SU-DHL-6 (cell line): ENCODE results near the gene FGF6.

Experiments
- H2AFZ ChIP-seq: fragments of 200-600 bp; sonication (generic); 2 replicates; pipeline ENCODE4 v1.6.1; 2014; ENCODE audit warnings: low read depth, mild to moderate bottlenecking, moderate library complexity, mixed read lengths, antibody characterized with exemption, low read length; ENCODE audit not compliant: severe bottlenecking
- H3F3A ChIP-seq: fragments of 200-600 bp; shearing (Covaris generic); 2 replicates; pipeline ENCODE4 v1.6.0; 2016; ENCODE audit warnings: antibody characterized with exemption, mild to moderate bottlenecking; ENCODE audit not compliant: insufficient read depth
- H3K27ac ChIP-seq: fragments of 200-600 bp; sonication (generic); 2 replicates; pipeline ENCODE4 v1.5.1; 2016; ENCODE audit warnings: low read depth, mild to moderate bottlenecking, low read length, moderate library complexity, mixed read lengths
- H3K27me3 ChIP-seq: fragments of 200-600 bp; sonication (generic), shearing (Covaris generic); 2 replicates; pipeline ENCODE4 v1.6.0; 2014; ENCODE audit warnings: mild to moderate bottlenecking, low read length
- H3K36me3 ChIP-seq: fragments of 200-600 bp; sonication (generic); 2 replicates; pipeline ENCODE4 v1.6.1; 2014; ENCODE audit warnings: mild to moderate bottlenecking, low read length, mixed read lengths
- H3K4me2 ChIP-seq: fragments of 300-600, 200-600 bp; shearing (Covaris generic), sonication (generic); 2 replicates; pipeline ENCODE4 v1.6.0; 2014; ENCODE audit warnings: low read length, low read depth, mild to moderate bottlenecking; ENCODE audit not compliant: poor library complexity, severe bottlenecking
- H3K4me3 ChIP-seq: fragments of 200-600 bp; sonication (generic); 2 replicates; pipeline ENCODE4 v1.5.1; 2014; ENCODE audit warnings: antibody characterized with exemption, low read length, mild to moderate bottlenecking, mixed read lengths; ENCODE audit not compliant: insufficient read depth, poor library complexity, severe bottlenecking
- H3K79me2 ChIP-seq: fragments of 200-600 bp; sonication (generic); 2 replicates; pipeline ENCODE4 v1.6.1; 2014; ENCODE audit warnings: mild to moderate bottlenecking, low read length, moderate library complexity; ENCODE audit not compliant: insufficient read depth
- H3K9ac ChIP-seq: fragments of 200-600 bp; sonication (generic); 2 replicates; pipeline ENCODE4 v1.7.0; 2014; ENCODE audit warnings: mild to moderate bottlenecking, low read length
- H3K9me2 ChIP-seq: fragments of 200-600 bp; sonication (generic); replicated peaks from 2 replicates; pipeline ENCODE4 v1.6.1; 2014; ENCODE audit warnings: low read length; ENCODE audit not compliant: insufficient read depth
- H3K9me3 ChIP-seq: fragments of 200-600 bp; sonication (generic); 2 replicates; pipeline ENCODE4 v1.6.1; 2014; ENCODE audit warnings: low read length, mixed read lengths; ENCODE audit not compliant: insufficient read depth
- H4K20me1 ChIP-seq: fragments of 200-600 bp; sonication (generic); 2 replicates; pipeline ENCODE4 v1.6.1; 2014; ENCODE audit warnings: low read depth, mild to moderate bottlenecking, antibody characterized with exemption, low read length, moderate library complexity, mixed read lengths
- EZH2phosphoT487 ChIP-seq: fragments of 200-600 bp; sonication (generic), shearing (Covaris generic); conservative IDR thresholded peaks from 2 replicates; pipeline ENCODE4 v1.6.1; 2018; ENCODE audit warnings: mild to moderate bottlenecking, antibody characterized with exemption, low read length, moderate library complexity, mixed read lengths
- TF ChIP-seq, protein P1 (sequence below): fragments of 200-600 bp; sonication (generic); IDR thresholded peaks from one replicate; pipeline ENCODE4 v1.5.1; 2017; ENCODE audit warnings: antibody characterized with exemption, mild to moderate bottlenecking, low read length, moderate library complexity; ENCODE audit not compliant: insufficient read depth, poor library complexity, severe bottlenecking

FGF6 gene

DNA sequence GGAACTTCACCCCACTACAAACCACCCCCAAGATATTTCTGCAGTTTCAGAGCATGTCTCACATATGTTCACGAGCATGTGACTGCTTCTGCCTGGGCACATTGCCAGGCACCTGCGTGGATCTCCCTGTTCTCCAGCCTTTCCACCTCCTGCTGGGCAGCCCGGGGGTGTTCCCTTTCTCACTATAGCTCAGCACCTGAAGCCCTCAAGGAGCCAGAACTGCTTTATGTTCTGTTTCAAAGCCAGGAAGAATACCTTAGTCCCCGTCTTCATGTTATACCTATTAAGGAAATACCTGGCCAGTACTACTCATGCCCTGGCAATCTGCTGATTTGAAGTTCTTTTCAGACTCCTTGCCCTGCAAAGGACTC, 4.2 kb upstream of the FGF6 start:
- H3K4me3 ChIP-seq: no peak overlapping the region
- no peak overlapping the region for H3K9ac ChIP-seq
- H2AFZ ChIP-seq: no peak overlapping the region
- H3K4me2 ChIP-seq: no peak overlapping the region
- H3K9me2 ChIP-seq: no peaks in the 10 kb centered on the region
- H3K36me3 ChIP-seq: no peaks in the 10 kb centered on the region
- H3K27ac ChIP-seq: no peak overlapping the region
- H3F3A ChIP-seq: no peaks in the 10 kb centered on the region
- TF ChIP-seq, protein P1, sequence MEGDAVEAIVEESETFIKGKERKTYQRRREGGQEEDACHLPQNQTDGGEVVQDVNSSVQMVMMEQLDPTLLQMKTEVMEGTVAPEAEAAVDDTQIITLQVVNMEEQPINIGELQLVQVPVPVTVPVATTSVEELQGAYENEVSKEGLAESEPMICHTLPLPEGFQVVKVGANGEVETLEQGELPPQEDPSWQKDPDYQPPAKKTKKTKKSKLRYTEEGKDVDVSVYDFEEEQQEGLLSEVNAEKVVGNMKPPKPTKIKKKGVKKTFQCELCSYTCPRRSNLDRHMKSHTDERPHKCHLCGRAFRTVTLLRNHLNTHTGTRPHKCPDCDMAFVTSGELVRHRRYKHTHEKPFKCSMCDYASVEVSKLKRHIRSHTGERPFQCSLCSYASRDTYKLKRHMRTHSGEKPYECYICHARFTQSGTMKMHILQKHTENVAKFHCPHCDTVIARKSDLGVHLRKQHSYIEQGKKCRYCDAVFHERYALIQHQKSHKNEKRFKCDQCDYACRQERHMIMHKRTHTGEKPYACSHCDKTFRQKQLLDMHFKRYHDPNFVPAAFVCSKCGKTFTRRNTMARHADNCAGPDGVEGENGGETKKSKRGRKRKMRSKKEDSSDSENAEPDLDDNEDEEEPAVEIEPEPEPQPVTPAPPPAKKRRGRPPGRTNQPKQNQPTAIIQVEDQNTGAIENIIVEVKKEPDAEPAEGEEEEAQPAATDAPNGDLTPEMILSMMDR: no peak
- TF ChIP-seq EZH2phosphoT487: no peak
- no peaks in the 10 kb centered on the region for H3K27me3 ChIP-seq
- no peaks in the 10 kb centered on the region for H4K20me1 ChIP-seq
- H3K9me3 ChIP-seq: no peaks in the 10 kb centered on the region
- no peaks in the 10 kb centered on the region for H3K79me2 ChIP-seq

DNA sequence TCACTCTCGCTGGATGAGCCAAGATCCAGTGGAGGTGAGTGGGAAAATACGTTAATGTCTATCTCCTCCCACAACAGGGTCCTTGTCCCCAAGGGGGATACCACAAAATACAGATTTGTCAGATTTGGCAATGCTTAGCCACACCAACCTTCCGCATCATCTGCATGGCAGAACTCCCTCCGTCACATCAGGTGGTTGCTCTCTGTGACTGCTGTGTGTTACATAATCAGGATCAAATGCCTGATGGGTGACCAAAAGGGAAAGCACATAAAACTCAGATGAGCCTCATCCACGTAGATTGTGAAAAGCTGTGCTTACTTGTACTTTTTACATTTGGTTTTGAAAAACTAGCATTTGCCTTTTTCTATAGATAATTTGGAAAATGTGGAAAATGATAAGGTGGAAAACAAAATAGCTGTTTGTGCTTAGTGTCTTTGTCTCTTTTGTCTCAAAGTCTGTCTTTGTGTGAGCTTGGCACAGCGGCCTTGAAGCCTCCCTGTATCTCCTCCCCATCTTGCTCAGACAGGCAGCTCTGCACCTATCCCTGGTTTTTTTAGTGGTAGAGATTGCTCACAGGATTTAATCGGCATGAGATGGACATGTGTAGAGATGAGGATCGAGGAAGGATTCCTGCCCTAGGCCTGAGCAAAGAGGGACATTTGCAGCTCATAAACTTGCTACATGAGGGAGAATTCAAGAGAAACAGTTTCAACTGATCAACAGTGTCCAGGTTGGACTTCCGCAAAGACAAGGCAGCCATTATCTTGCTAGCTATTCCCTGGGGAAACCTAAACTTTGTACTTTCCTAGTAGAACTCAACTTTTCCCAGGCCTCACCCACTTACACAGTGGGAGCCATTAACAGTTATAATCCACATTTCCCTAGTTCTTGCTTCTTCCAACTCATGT, 3.6 kb upstream of the FGF6 start:
- H2AFZ ChIP-seq: no peak overlapping the region
- H3K79me2 ChIP-seq: no peaks in the 10 kb centered on the region
- H3K4me3 ChIP-seq: no peak overlapping the region
- H3K27ac ChIP-seq: no peak overlapping the region
- no peak for TF ChIP-seq EZH2phosphoT487
- TF ChIP-seq, protein P1: no peak
- H3K9me3 ChIP-seq: no peaks in the 10 kb centered on the region
- no peaks in the 10 kb centered on the region for H3F3A ChIP-seq
- H3K4me2 ChIP-seq: no peak overlapping the region
- no peaks in the 10 kb centered on the region for H3K9me2 ChIP-seq
- H3K27me3 ChIP-seq: no peaks in the 10 kb centered on the region
- H3K9ac ChIP-seq: no peak overlapping the region
- no peaks in the 10 kb centered on the region for H3K36me3 ChIP-seq
- no peaks in the 10 kb centered on the region for H4K20me1 ChIP-seq

DNA sequence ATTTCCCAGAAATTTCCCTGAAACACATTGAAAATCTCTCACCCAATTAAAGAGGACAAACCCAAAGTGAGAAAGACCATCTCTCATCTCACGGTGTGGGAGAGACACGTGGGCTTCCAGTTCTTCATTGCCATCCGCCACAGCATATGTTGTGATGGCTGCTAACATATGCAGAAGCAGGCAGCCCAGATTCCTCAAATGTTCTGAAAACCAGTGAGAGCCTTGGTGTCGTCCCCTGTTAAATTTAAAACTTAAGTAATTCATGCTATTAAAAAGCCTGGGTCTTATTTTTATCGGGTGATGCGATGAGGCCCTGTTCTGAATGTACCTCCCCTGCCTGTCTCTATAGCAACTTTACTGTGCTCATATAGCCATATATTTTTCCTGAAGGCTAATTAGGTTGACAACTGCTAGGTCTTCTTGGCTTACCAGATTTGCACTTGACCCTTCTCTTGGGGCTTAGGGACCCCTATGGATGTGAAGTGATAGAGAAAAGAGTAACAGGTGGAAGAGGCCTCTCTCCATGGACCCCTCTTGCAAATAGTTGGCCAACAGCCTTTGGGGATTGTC, 2.8 kb upstream of the FGF6 start:
- Histone ChIP-seq H3F3A (no peaks in the 10 kb centered on the region), H4K20me1 (no peaks in the 10 kb centered on the region), H3K27ac (no peak overlapping the region), H3K9ac (no peak overlapping the region), H3K36me3 (no peaks in the 10 kb centered on the region), H3K27me3 (no peaks in the 10 kb centered on the region), H2AFZ (no peak overlapping the region), H3K4me3 (no peak overlapping the region), H3K9me3 (no peaks in the 10 kb centered on the region), H3K9me2 (no peaks in the 10 kb centered on the region), H3K79me2 (no peaks in the 10 kb centered on the region), H3K4me2 (no peak overlapping the region)
- no peak for TF ChIP-seq EZH2phosphoT487
- TF ChIP-seq, protein P1: no peak
